ENCODE measurements around the gene TSPAN19. TPM values are rescaled to one million over a fixed set of nuclear protein-coding genes. Genes with fewer than 3 reads are reported as not detected.

Gene TSPAN19
- total RNA-seq, 1 experiment from 2014 or later: not detected

DNA sequence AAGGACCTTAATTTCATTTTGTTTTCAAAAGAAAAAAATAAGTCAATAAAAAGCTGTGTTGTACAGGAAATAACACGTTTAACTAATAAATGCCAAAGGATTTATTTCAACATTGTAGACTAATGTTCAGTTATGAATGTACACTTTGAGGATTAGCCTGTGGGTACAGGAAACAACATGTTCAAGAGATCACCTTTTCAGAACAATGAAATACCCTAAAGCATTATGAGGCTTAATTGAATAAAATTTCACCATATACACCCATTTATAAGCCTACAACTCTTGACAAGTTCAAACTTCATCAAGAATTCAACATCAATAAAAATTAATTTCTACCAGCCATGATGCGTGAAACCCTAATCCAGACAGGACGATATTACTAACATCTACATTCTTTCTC is 66.9 kb downstream of the TSPAN19 start:
- no peaks in the 10 kb centered on the region for H3K9me2 ChIP-seq (replicated peaks; ENCODE audit: low read length)
- H3F3A ChIP-seq (ENCODE audit: low read length, unreplicated experiment): no peaks in the 10 kb centered on the region
- H3K79me2 ChIP-seq (ENCODE audit: low read length): no peaks in the 10 kb centered on the region
- intact Hi-C loops (cut with micrococcal nuclease): no loop called here
- H4K20me1 ChIP-seq (ENCODE audit: low read length): no peaks in the 10 kb centered on the region
- ATAC-seq: no peak
- no peak overlapping the region for H3K4me3 ChIP-seq (ENCODE audit: low read length)
- CTCF ChIA-PET: no interaction called here
- H3K9me3 ChIP-seq (ENCODE audit: low read length): no peaks in the 10 kb centered on the region
- no peak overlapping the region for H3K27ac ChIP-seq (ENCODE audit: low read length)
- POLR2A ChIA-PET (ENCODE audit: unreplicated experiment): no interaction called here
- BruUV-seq (replicated peaks): no TSS peak
- H3K36me3 ChIP-seq (ENCODE audit: low read depth, low read length): no peaks in the 10 kb centered on the region
- TF ChIP-seq EZH2 (IDR thresholded peaks at IDR 0.05; ENCODE audit: low read length, unreplicated experiment) (no peak), EZH2phosphoT487 (IDR thresholded peaks at IDR 0.05; ENCODE audit: borderline replicate concordance, low read length) (no peak)
- TF ChIP-seq, protein P1, sequence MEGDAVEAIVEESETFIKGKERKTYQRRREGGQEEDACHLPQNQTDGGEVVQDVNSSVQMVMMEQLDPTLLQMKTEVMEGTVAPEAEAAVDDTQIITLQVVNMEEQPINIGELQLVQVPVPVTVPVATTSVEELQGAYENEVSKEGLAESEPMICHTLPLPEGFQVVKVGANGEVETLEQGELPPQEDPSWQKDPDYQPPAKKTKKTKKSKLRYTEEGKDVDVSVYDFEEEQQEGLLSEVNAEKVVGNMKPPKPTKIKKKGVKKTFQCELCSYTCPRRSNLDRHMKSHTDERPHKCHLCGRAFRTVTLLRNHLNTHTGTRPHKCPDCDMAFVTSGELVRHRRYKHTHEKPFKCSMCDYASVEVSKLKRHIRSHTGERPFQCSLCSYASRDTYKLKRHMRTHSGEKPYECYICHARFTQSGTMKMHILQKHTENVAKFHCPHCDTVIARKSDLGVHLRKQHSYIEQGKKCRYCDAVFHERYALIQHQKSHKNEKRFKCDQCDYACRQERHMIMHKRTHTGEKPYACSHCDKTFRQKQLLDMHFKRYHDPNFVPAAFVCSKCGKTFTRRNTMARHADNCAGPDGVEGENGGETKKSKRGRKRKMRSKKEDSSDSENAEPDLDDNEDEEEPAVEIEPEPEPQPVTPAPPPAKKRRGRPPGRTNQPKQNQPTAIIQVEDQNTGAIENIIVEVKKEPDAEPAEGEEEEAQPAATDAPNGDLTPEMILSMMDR (conservative IDR thresholded peaks at IDR 0.05; ENCODE audit: low read depth, low read length): no peak
- no peak for DNase-seq
- no peaks in the 10 kb centered on the region for H3K27me3 ChIP-seq (ENCODE audit: low read length)
- no peak overlapping the region for H2AFZ ChIP-seq (ENCODE audit: low read length)
- no peak overlapping the region for H3K9ac ChIP-seq (ENCODE audit: low read length)
- H3K4me2 ChIP-seq (ENCODE audit: low read length): no peak overlapping the region
- no peaks in the 10 kb centered on the region for H3K4me1 ChIP-seq (ENCODE audit: insufficient read depth, low read length)

Other genes with a start within 250 kb of the TSPAN19 start
- gene SLC6A15, start 123.5 kb downstream of the TSPAN19 start, total RNA-seq (2014; rRNA removed): not detected in 2 replicates
- 0.17 and 0.40 TPM in 2 replicates for gene LRRIQ1, start 74 bp upstream of the TSPAN19 start, total RNA-seq (2014; rRNA removed)
- gene ALX1, start 243.9 kb upstream of the TSPAN19 start, total RNA-seq (2014; rRNA removed): not detected in 2 replicates